Adrenal gland (tissue), 12 donors: ENCODE results near the gene VKORC1. TPM values are rescaled to one million over a fixed set of nuclear protein-coding genes. Genes with fewer than 3 reads are reported as not detected.

Experiments
- DNase-seq, 7 donors: peaks; one replicate each; pipeline ENCODE4 v3.0.0-alpha.2; 2019 to 2020
- H3K27ac ChIP-seq, 5 donors: fragments of 200-600 bp; sonication (generic) in 4 of 5; 1 replicate in 3 of 5; 2 replicates in 2 of 5; pipeline versions ENCODE4 v1.5.1 to v1.8.0; 2016 to 2020; ENCODE audit warnings: mild to moderate bottlenecking in 1 of 5
- H3K27me3 ChIP-seq: fragments of 200-600 bp; 2 replicates; pipeline ENCODE4 v1.8.0; 2021
- H3K36me3 ChIP-seq, 2 donors: fragments of 200-600 bp; replicated peaks in 1 of 2; 1 replicate in 1 of 2; 2 replicates in 1 of 2; pipeline versions ENCODE4 v1.5.1 to v1.8.0; 2018 to 2022
- H3K4me1 ChIP-seq, 2 donors: fragments of 200-600 bp; replicated peaks in 1 of 2; 1 replicate in 1 of 2; 2 replicates in 1 of 2; pipeline versions ENCODE4 v1.5.1 to v1.8.0; 2018 to 2021
- H3K4me3 ChIP-seq, 4 donors: fragments of 200-600 bp; sonication (generic) in 3 of 4; one replicate each; pipeline ENCODE4 v1.5.1; 2016 to 2018
- H3K9me3 ChIP-seq, 3 donors: fragments of 200-600 bp; sonication (generic) in 1 of 3; replicated peaks in 1 of 3; 1 replicate in 2 of 3; 2 replicates in 1 of 3; pipeline versions ENCODE4 v1.5.1 to v1.8.0; 2016 to 2021
- POLR2A ChIP-seq, 2 donors: fragments of 450-650 bp; IDR thresholded peaks; one replicate each; pipeline ENCODE4 v1.6.1; 2017; ENCODE audit warnings: antibody characterized with exemption in 2 of 2, mild to moderate bottlenecking in 2 of 2, moderate library complexity in 1 of 2
- WGBS, 4 donors: extraction: QIAGEN DNeasy Blood & Tissue Kit in 2 of 4; methylation state at CpG; one replicate each; pipeline versions ENCODE4 v1.1.5 to v1.1.7; 2013 to 2017; 5-methylcytosine and 5-hydroxymethylcytosine counted together
- intact Hi-C, 2 donors: fragments of 100-400 bp; cut with DNase I; formaldehyde crosslinking; loops; one replicate each; pipeline versions ENCODE4 v1.14.1 to v1.15.0; 2022 to 2023
- polyA plus RNA-seq, 3 donors: library from polyadenylated mRNA; stranded (reverse); fragments of 200-250 nt in 2 of 3; fragments of 350-450 nt in 1 of 3; fragmentation: Illumina TruSeq in 1 of 3; extraction: RNeasy Lipid Tissue Mini Kit (QIAGEN cat#74804) in 1 of 3; gene quantifications; one replicate each; pipeline ENCODE4 v1.2.3, GENCODE V29; 2013 to 2014
- total RNA-seq, 9 donors: library from RNA; depleted of rRNA in 4 of 9; stranded (reverse); fragments of >200 nt in 4 of 9; fragments of 120-200 nt in 1 of 9; fragmentation: NEBNext Ultra II Directional in 1 of 9; extraction: Animal tissue kit (Norgen Biotek cat#: 25700) in 1 of 9; gene quantifications; one replicate each; pipeline versions ENCODE4 v1.1.0 to v1.2.4, GENCODE V29; 2013 to 2023
- TF ChIP-seq, protein P1 (sequence below), 6 experiments: fragments of 450-650 bp in 4 of 6; fragments of 200-600 bp in 2 of 6; sonication (generic) in 1 of 6; IDR thresholded peaks; 1 replicate in 5 of 6; 2 replicates in 1 of 6; pipeline versions ENCODE4 v1.5.1 to v1.8.0; 2016 to 2021; ENCODE audit warnings: antibody characterized with exemption in 6 of 6, mild to moderate bottlenecking in 2 of 6, moderate library complexity in 1 of 6
- donor health status: healthy with polysubstance abuse.
- donor health status: Bipolar disorder and iron deficiency.
- donor health status: DM: yes; HTN: yes; CAD: no.
- donor health status: DM: no; HTN: no; CAD: no.
- donor health status: DM: no; HTN: no; CAD: no.
- donor health status: DM: yes; HTN: yes; CAD: no.

The VKORC1 gene
- total and polyA plus RNA-seq, 12 donors = 38.6 to 267 (median 120) TPM

DNA sequence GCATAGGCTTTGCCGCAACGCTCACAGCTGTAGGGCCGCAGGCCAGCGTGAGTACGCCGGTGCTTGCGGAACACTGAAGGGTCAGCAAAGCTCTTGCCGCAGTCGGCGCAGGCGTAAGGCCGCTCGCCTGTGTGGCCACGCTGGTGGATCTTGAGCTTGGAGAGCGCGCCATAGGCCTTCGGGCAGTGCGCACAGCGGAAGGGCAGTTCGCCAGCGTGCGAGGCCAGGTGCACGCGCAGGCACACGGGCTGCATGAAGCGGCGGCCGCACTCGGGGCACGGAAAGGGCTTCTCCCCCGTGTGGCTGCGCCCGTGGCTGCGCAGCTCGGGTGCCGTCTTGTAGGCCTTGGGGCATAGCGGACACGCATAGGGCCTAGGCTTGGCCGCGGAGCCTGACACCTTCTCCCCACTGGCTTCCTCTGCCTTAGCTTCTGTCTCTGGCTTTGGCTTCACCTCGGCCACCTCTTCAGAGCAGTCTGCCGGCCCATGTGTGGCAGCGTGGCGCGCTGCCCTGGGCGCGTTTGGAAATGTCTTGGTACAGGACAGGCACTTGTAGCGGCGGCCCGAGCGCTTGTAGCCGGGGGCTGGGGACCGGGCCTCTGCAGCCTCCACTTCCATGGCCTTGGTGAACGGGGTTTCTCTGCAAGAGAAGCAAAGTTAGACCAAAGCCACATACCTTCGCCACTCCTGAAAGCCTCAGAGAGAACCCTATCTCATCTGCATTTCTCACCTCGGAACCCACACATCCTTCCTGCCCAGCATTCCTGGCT, 30.6 kb downstream of the VKORC1 start:
- TF ChIP-seq POLR2A (IDR thresholded peaks at IDR 0.05) = no peak
- TF ChIP-seq, protein P1, sequence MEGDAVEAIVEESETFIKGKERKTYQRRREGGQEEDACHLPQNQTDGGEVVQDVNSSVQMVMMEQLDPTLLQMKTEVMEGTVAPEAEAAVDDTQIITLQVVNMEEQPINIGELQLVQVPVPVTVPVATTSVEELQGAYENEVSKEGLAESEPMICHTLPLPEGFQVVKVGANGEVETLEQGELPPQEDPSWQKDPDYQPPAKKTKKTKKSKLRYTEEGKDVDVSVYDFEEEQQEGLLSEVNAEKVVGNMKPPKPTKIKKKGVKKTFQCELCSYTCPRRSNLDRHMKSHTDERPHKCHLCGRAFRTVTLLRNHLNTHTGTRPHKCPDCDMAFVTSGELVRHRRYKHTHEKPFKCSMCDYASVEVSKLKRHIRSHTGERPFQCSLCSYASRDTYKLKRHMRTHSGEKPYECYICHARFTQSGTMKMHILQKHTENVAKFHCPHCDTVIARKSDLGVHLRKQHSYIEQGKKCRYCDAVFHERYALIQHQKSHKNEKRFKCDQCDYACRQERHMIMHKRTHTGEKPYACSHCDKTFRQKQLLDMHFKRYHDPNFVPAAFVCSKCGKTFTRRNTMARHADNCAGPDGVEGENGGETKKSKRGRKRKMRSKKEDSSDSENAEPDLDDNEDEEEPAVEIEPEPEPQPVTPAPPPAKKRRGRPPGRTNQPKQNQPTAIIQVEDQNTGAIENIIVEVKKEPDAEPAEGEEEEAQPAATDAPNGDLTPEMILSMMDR (IDR thresholded peaks at IDR 0.05) = no peak
- WGBS, 4 donors = 85 to 97% (median 92%) methylated on average over 17 to 56 of the region's 56 CpGs
- Histone ChIP-seq H3K9me3 (no peaks in the 10 kb centered on the region), H3K4me1 (peaks cover 0 to 11% of the 10 kb centered on the region in 2 donors), H3K27me3 (no peaks in the 10 kb centered on the region), H3K4me3 (no peak overlapping the region), H3K27ac (peak overlapping the region in 4 of 5 donors; percentile 40 to 90 (median 76)), H3K36me3 (peaks cover 0 to 32% of the 10 kb centered on the region in 2 donors)
- intact Hi-C loops = no loop called here
- no peak for DNase-seq

DNA sequence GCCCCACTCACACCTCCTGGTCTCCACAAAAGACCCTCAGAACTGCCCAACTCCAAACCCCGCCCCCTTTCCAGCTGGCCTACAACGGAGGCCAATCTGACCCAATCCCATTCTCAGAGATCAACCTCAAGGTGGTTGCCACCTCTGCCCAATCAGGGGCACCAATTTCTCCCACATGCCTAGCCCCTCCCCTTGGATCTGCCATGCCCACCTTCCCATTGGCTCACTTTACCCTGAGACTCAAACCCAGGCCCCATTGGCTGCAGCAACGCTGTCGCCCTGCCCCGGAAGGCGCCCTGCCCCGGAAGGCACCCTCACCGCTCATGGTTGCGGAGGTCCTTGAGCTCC, 31.1 kb downstream of the VKORC1 start:
- peaks cover 0 to 32% of the 10 kb centered on the region in 2 donors for H3K36me3 ChIP-seq
- intact Hi-C loops = no loop called here
- DNase-seq = no peak
- H3K9me3 ChIP-seq = no peaks in the 10 kb centered on the region
- peak overlapping the region in 1 of 5 donors; percentile 90 for H3K27ac ChIP-seq
- 94 to 96% (median 95%) methylated on average over 2 to 9 of the region's 9 CpGs for WGBS, 4 donors
- peaks cover 0 to 11% of the 10 kb centered on the region in 2 donors for H3K4me1 ChIP-seq
- H3K4me3 ChIP-seq = no peak overlapping the region
- no peak for TF ChIP-seq POLR2A (IDR thresholded peaks at IDR 0.05)
- TF ChIP-seq, protein P1 (IDR thresholded peaks at IDR 0.05) = no peak
- no peaks in the 10 kb centered on the region for H3K27me3 ChIP-seq

DNA sequence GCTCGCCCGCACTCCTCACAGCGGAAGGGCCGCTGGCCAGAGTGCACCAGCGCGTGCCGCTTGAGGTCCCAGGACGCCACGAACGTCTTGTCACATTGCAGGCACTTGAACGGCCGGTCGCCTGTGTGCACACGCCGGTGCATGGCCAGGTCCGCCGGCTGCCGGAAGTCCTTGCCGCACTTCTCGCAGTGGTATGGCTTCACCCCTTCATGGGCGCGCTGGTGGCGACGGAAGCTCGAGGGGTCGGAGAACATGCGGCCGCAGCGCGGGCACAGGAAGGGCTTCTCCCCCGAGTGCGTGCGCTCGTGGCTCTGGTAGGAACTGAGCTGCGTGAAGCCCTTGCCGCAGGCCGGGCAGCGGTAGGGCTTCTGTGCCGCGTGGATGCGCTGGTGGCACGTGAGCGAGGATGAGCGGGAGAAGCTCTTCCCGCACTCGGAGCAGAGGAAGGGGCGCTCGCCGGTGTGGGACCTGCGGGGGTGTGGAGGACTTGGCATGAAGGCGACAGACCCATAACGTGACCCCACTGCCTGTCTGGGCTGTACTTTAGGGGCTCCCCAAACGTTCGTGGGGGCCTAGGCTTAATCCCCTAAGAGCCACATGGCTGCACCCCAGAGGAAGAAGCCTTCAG, 32.7 kb downstream of the VKORC1 start:
- 95 to 97% (median 96%) methylated on average over 21 to 54 of the region's 54 CpGs for WGBS, 4 donors
- no peak for DNase-seq
- no peak overlapping the region for H3K4me3 ChIP-seq
- peaks cover 0 to 11% of the 10 kb centered on the region in 2 donors for H3K4me1 ChIP-seq
- H3K9me3 ChIP-seq = no peaks in the 10 kb centered on the region
- H3K36me3 ChIP-seq = peaks cover 0 to 32% of the 10 kb centered on the region in 2 donors
- TF ChIP-seq, protein P1 (IDR thresholded peaks at IDR 0.05) = no peak
- no peak for TF ChIP-seq POLR2A (IDR thresholded peaks at IDR 0.05)
- H3K27me3 ChIP-seq = no peaks in the 10 kb centered on the region
- H3K27ac ChIP-seq = no peak overlapping the region
- intact Hi-C loops = no loop called here

DNA sequence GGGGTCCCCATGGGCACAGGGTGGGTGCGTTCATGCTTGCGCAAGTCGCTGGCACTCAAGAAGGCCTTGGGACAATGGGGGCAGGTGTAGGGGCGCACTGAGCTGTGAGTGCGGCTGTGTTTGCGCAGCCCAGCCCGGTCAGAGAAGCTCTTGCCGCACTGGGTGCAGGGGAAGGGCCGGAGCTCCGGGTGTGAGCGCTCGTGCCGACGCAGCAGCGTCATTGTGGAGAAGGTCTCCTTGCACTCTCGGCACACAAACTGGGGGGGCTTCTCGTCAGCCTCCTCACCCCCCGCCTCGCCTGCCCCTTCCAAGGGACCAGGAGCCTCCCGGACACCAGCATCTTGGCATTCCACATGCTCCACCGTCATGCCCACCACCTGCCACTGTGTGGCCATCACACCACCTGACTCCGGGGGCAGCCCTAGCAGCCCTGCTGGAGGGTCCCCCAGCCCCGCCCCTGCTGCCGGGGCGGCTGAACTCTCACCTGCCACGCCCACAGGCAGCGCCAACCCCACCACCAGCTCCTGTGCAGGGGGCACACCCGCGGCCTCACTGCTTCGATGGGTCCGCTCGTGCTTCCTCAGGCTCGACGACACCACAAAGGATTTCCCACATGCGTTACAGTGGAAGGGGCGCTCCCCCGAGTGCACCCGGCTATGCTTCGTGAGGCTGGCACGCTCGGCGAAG, 33.3 kb downstream of the VKORC1 start:
- Histone ChIP-seq H3K9me3 (no peaks in the 10 kb centered on the region), H3K36me3 (peaks cover 0 to 32% of the 10 kb centered on the region in 2 donors), H3K27ac (no peak overlapping the region), H3K27me3 (no peaks in the 10 kb centered on the region), H3K4me3 (no peak overlapping the region), H3K4me1 (peaks cover 0 to 11% of the 10 kb centered on the region in 2 donors)
- no peak for DNase-seq
- WGBS, 4 donors = 89 to 96% (median 94%) methylated on average over 11 to 42 of the region's 42 CpGs
- TF ChIP-seq, protein P1 (IDR thresholded peaks at IDR 0.05) = no peak
- TF ChIP-seq POLR2A (IDR thresholded peaks at IDR 0.05) = no peak
- intact Hi-C loops = no loop called here
